Endothelial cell of coronary artery (primary cell): ENCODE measurements around the gene ALDH1L1. TPM values are rescaled to one million over a fixed set of nuclear protein-coding genes. Genes with fewer than 3 reads are reported as not detected.

ENCODE experiments used
- total RNA-seq: library from RNA; depleted of rRNA; stranded (reverse); fragments of >200 nt; gene quantifications from 2 replicates; pipeline ENCODE4 v1.2.3, GENCODE V29; 2014

ALDH1L1 gene
- 0.28 TPM in 1 of 2 replicates, not detected in the other for total RNA-seq

DNA sequence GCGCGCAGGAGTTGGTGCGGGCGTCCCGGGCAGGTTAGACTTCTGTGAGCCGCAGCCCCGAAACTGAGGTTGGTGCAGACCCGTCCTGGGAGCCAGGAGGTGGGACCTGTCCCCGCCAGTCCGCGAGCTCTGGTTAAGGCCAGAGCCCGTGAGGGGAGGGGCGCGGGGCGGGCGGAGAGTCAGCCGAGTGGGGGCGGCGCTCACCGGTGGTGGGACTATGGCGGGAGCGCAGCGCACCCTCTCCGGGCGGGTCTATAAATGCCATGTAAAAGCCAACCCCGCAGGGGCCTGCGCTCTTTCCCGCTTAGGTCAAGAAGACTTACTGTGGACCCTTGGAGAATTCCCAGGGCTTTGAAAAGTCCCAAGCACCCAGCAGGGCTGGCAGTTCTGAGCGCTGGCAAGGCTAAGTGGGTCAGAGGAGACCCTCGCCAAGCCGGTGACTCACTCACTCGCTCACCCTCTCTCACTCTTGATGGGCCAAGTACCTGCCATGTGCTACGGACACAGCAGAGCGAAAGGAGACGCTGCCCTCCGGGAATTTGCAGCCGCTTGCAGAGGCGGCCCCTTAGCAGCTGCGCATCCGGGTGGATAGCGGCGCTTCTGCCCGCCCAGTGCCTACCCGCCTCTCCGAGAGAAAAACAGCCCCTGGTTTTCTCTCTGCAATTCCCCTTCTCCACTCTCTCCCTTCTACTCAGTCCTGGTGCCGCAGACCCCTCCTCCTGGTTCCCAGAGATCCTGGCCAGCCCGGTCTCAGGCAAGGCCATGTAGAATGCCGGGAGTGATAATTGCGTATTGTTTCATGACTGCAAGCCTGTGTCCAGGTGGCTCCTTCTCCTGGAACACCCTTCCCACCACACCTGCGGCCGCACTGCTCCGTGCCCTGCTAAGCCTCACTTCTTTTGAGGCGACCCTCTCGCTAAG lies at the start of gene ALDH1L1:
Gene ALDH1L1 (minus strand): TSS at position 110 of the 921 bp plus-strand sequence. CDS start 19,607 bp downstream, outside the sequence.

DNA sequence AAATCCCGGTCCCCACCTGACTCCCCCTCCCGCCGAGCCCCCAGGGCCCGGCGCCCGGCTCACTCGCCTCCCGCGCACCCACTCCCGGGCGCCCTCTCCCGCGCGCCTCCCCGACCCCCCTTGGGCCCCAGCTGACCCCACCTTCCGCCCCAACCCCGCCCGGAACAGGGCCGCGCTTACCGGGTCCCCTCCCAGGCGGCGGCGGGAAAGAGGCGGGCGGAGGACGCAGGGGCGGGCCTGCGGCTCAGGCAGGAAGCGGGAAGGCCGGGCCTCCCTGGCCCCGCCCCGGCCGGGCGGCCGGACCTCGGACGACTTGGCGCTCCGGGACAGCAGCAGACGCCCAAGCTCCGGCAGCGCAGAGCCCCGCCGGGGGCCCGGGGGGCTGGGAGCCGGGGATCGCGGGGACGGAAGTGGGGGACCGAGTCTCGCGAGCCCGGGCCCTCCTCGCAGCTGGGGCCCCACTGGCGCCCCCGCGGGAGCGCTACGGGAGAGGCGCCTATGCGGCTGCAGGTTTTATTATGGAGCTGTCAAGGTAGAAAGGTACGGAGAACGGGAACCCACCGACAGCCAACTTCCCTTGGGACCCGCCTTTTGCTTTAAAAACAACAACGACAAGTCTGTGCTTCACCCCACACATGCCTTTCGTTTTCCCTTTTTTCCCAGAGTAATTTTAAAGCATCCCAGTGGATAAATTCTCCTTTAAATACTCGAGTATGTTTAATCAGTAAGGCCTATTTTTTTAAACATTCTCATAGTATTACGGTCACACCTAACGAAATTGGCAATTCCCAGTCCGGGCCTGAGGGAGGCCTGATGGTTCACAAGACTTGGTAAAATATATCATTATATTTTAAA lies 96.2 kb downstream of the ALDH1L1 start, which contains the start of gene SLC41A3:
Gene SLC41A3 (minus strand): TSS at position 212 of the 855 bp plus-strand sequence. CDS start 15,905 bp downstream, outside the sequence.

Other genes with a start within 250 kb of the ALDH1L1 start
- gene ROPN1B, start 211.4 kb downstream of the ALDH1L1 start, total RNA-seq: not detected in 2 replicates
- 38.3 and 56.6 TPM in 2 replicates for gene SLC41A3, start 96.5 kb downstream of the ALDH1L1 start, total RNA-seq
- 0.63 and 0.75 TPM in 2 replicates for gene KLF15, start 176.8 kb upstream of the ALDH1L1 start, total RNA-seq
- gene CFAP100, start 214.3 kb upstream of the ALDH1L1 start, total RNA-seq: not detected in 2 replicates